ENCODE data around the gene RASSF5.

- TF ChIP-seq CTCF (IDR thresholded peaks at IDR 0.05; ENCODE audit: low read depth, low read length, missing input control) (no peak), SP1 (IDR thresholded peaks at IDR 0.05) (no peak), GABPA (IDR thresholded peaks at IDR 0.05 in 1 of 2, conservative IDR thresholded peaks at IDR 0.05 in 1 of 2) (no peak), MAX (IDR thresholded peaks at IDR 0.05) (no peak), ZBTB33 (IDR thresholded peaks at IDR 0.05) (no peak), REST (IDR thresholded peaks at IDR 0.05) (no peak), FOXA2 (IDR thresholded peaks at IDR 0.05) (no peak)
These were observed 38.0 kb downstream of the RASSF5 start for GRCh38 chr1:206545351-206545750.
